HG03432 (cell line): ENCODE results near the gene ZNF76.

ENCODE experiments used
- ATAC-seq: cut with Tn5 transposase; IDR thresholded peaks from one replicate; pipeline ENCODE4 v1.9.1; 2021; ENCODE audit warnings: mild to moderate bottlenecking, moderate library complexity; ENCODE audit not compliant: unreplicated experiment

The ZNF76 gene

GRCh38 chr6:35265523-35265922, 6.0 kb downstream of the ZNF76 start:
- no peak for ATAC-seq

GRCh38 chr6:35267446-35267845, 7.9 kb downstream of the ZNF76 start:
- no peak for ATAC-seq

GRCh38 chr6:35267897-35268296, 8.4 kb downstream of the ZNF76 start:
- ATAC-seq: no peak

- ATAC-seq: no peak
Observed at GRCh38 chr6:35272005-35272404, 12.5 kb downstream of the ZNF76 start.

GRCh38 chr6:35273822-35274559, 14.5 kb downstream of the ZNF76 start:
- no peak for ATAC-seq

GRCh38 chr6:35275744-35276260, 16.3 kb downstream of the ZNF76 start:
- no peak for ATAC-seq

GRCh38 chr6:35278708-35279107, 19.2 kb downstream of the ZNF76 start:
- ATAC-seq: no peak

- ATAC-seq: no peak
Observed at GRCh38 chr6:35280903-35281302, 21.4 kb downstream of the ZNF76 start.

GRCh38 chr6:35282472-35282871, 22.9 kb downstream of the ZNF76 start:
- ATAC-seq: no peak

GRCh38 chr6:35283361-35283760, 23.8 kb downstream of the ZNF76 start:
- no peak for ATAC-seq

- no peak for ATAC-seq
Observed at GRCh38 chr6:35287671-35288396, 28.3 kb downstream of the ZNF76 start.

- ATAC-seq: no peak
Observed at GRCh38 chr6:35288834-35289233, 29.3 kb downstream of the ZNF76 start.

GRCh38 chr6:35291491-35291890, 32.0 kb downstream of the ZNF76 start:
- ATAC-seq: no peak

GRCh38 chr6:35292494-35292893, 33.0 kb downstream of the ZNF76 start:
- ATAC-seq: no peak

GRCh38 chr6:35293681-35294080, 34.1 kb downstream of the ZNF76 start:
- no peak for ATAC-seq

- ATAC-seq: no peak
Observed at GRCh38 chr6:35294308-35294945, 34.9 kb downstream of the ZNF76 start.

- no peak for ATAC-seq
Observed at GRCh38 chr6:35295036-35295435, 35.5 kb downstream of the ZNF76 start.

GRCh38 chr6:35295521-35296315, 36.2 kb downstream of the ZNF76 start:
- no peak for ATAC-seq

- no peak for ATAC-seq
Observed at GRCh38 chr6:35296931-35297600, 37.5 kb downstream of the ZNF76 start.
